HepG2 (cell line): ENCODE data around the gene LCA5. TPM values are rescaled to one million over a fixed set of nuclear protein-coding genes. Genes with fewer than 3 reads are reported as not detected.
A peak's percentile ranks its signal among the peaks of the same experiment; 100 is the strongest.

Experiments
- ATAC-seq: fragments of 200-7000 bp; cut with Tn5 transposase; 3 replicates; pipeline ENCODE4 v1.9.1; 2020; ENCODE audit warnings: mild to moderate bottlenecking, moderate library complexity
- BruUV-seq: library from RNA; stranded (reverse); fragments of 400-500 nt; replicated peaks from 2 replicates; lab custom pipeline; 2021; lab: Mats Ljungman, UMichigan
- CTCF ChIA-PET: fragments of 300-600 bp; formaldehyde crosslinking; extraction: SDS; loops from one replicate; lab custom pipeline; 2021; ENCODE audit warnings: low total read pairs, inconsistent platforms, low intra/inter-chr PET ratio; lab: Yijun Ruan, JAX
- POLR2A ChIA-PET: fragments of 350-600 bp; sonication (Branson Sonifier 250); formaldehyde crosslinking; loops from one replicate; lab custom pipeline; 2020; ENCODE audit warnings: antibody characterized with exemption, inconsistent platforms; lab: Yijun Ruan, JAX
- DNase-seq: peaks from one replicate; pipeline ENCODE4 v3.0.0-alpha.2; 2015; ENCODE audit warnings: low spot score
- FAIRE-seq: peaks from 3 replicates; lab custom pipeline; 2011; peaks lifted over from hg19 to GRCh38; lab: Jason Lieb, UNC
- H2AFZ ChIP-seq: one replicate; pipeline ENCODE4 v1.6.1; 2011; ENCODE audit warnings: low read length, inconsistent platforms
- H3K27ac ChIP-seq: fragments of 300-600 bp; 3 replicates; pipeline ENCODE4 v1.8.0; 2011; ENCODE audit warnings: mixed run types, mild to moderate bottlenecking, mixed read lengths, low read length, inconsistent platforms; ENCODE audit not compliant: insufficient read depth; ENCODE audit errors: extremely low read length
- H3K27me3 ChIP-seq, 2 experiments: fragments of 200-600 bp in 1 of 2; 2 replicates in 1 of 2; 3 replicates in 1 of 2; pipeline versions ENCODE4 v1.6.0 to v1.8.0; 2011; ENCODE audit warnings: low read length in 2 of 2, mild to moderate bottlenecking in 2 of 2, moderate library complexity in 2 of 2, inconsistent platforms in 1 of 2; ENCODE audit not compliant: insufficient read depth in 2 of 2, control insufficient read depth in 1 of 2
- H3K36me3 ChIP-seq, 2 experiments: fragments of 200-600 bp in 1 of 2; replicated peaks in 1 of 2; 2 replicates in 1 of 2; 3 replicates in 1 of 2; pipeline versions ENCODE4 v1.5.1 to v1.8.0; 2011; ENCODE audit warnings: low read length in 2 of 2, inconsistent platforms in 1 of 2; ENCODE audit not compliant: insufficient read depth in 2 of 2, control insufficient read depth in 1 of 2
- H3K4me1 ChIP-seq: 2 replicates; pipeline ENCODE4 v1.5.1; 2012; ENCODE audit warnings: low read length, inconsistent platforms; ENCODE audit not compliant: insufficient read depth
- H3K4me2 ChIP-seq: 2 replicates; pipeline ENCODE4 v1.6.0; 2011; ENCODE audit warnings: low read depth, low read length, inconsistent platforms
- H3K4me3 ChIP-seq, 3 experiments: fragments of 200-600 bp in 1 of 3; sonication (generic), shearing (Covaris generic) in 1 of 3; replicated peaks in 1 of 3; 2 replicates each; pipeline ENCODE4 v1.5.1; 2011 to 2016; ENCODE audit warnings: low read length in 3 of 3, inconsistent platforms in 2 of 3, low read depth in 2 of 3, mild to moderate bottlenecking in 2 of 3, control low read depth in 1 of 3, mixed read lengths in 1 of 3; ENCODE audit not compliant: insufficient read depth in 1 of 3
- H3K79me2 ChIP-seq: one replicate; pipeline ENCODE4 v1.6.1; 2011; ENCODE audit warnings: low read length, inconsistent platforms; ENCODE audit not compliant: insufficient read depth
- H3K9ac ChIP-seq: 2 replicates; pipeline ENCODE4 v1.6.0; 2011; ENCODE audit warnings: mild to moderate bottlenecking, low read depth, low read length, inconsistent platforms; ENCODE audit not compliant: insufficient read depth
- H3K9me3 ChIP-seq: 2 replicates; pipeline ENCODE4 v1.5.1; 2012; ENCODE audit warnings: mild to moderate bottlenecking, low read length
- H4K20me1 ChIP-seq: 2 replicates; pipeline ENCODE4 v1.6.0; 2011; ENCODE audit warnings: inconsistent platforms, mild to moderate bottlenecking, low read length, moderate library complexity; ENCODE audit not compliant: insufficient read depth
- ARHGAP35 ChIP-seq: sonication (generic); formaldehyde crosslinking; IDR thresholded peaks from 2 replicates; pipeline ENCODE4 v1.9.0; 2022; ENCODE audit warnings: mild to moderate bottlenecking, inconsistent platforms, moderate library complexity, missing genetic modification reagents, borderline replicate concordance
- CREB1 ChIP-seq, 2 experiments: fragments of 450-650 bp in 1 of 2; IDR thresholded peaks; 2 replicates each; pipeline ENCODE4 v1.6.1; 2016 to 2017; ENCODE audit warnings: control low read depth in 1 of 2, mild to moderate bottlenecking in 1 of 2, missing compliant biosample characterization in 1 of 2, missing genetic modification characterization in 1 of 2
- EP300 ChIP-seq, 3 experiments: sonication (generic) in 1 of 3; formaldehyde crosslinking in 1 of 3; IDR thresholded peaks; 2 replicates each; pipeline versions ENCODE4 v1.5.1 to v1.6.1; 2011 to 2020; ENCODE audit warnings: low read depth in 2 of 3, low read length in 2 of 3, borderline replicate concordance in 1 of 3, improper control_type of control experiment in 1 of 3, mild to moderate bottlenecking in 1 of 3, missing genetic modification reagents in 1 of 3, moderate library complexity in 1 of 3
- HOXA5 ChIP-seq: sonication (generic); formaldehyde crosslinking; IDR thresholded peaks from 2 replicates; pipeline ENCODE4 v1.4.0; 2020; ENCODE audit warnings: missing genetic modification reagents
- KDM2A ChIP-seq: sonication (generic); formaldehyde crosslinking; IDR thresholded peaks from 2 replicates; pipeline ENCODE4 v1.4.0; 2020; ENCODE audit warnings: low read depth, missing genetic modification reagents, borderline replicate concordance
- KDM5A ChIP-seq: fragments of 200-600 bp; sonication (generic); IDR thresholded peaks from 2 replicates; pipeline ENCODE4 v1.7.0; 2018; ENCODE audit warnings: antibody characterized with exemption, mild to moderate bottlenecking, low read length, borderline replicate concordance
- PTBP1 ChIP-seq: fragments of 200-400 bp; formaldehyde crosslinking; IDR thresholded peaks from 2 replicates; pipeline ENCODE4 v1.6.1; 2018; ENCODE audit warnings: low read length, low read depth; ENCODE audit not compliant: poor library complexity, severe bottlenecking
- TCF7 ChIP-seq: sonication (generic); IDR thresholded peaks from 2 replicates; pipeline ENCODE4 v1.6.1; 2016; ENCODE audit warnings: antibody characterized with exemption, low read depth
- TFAP4 ChIP-seq: sonication (generic); IDR thresholded peaks from 2 replicates; pipeline ENCODE4 v1.6.1; 2016; ENCODE audit warnings: low read depth, borderline replicate concordance
- ZNF280B ChIP-seq: sonication (generic); formaldehyde crosslinking; IDR thresholded peaks from 2 replicates; pipeline ENCODE4 v1.5.0; 2020; ENCODE audit warnings: missing genetic modification reagents, mild to moderate bottlenecking, borderline replicate concordance
- ZNF292 ChIP-seq: sonication (generic); formaldehyde crosslinking; IDR thresholded peaks from 2 replicates; pipeline ENCODE4 v1.8.1; 2022; ENCODE audit warnings: mild to moderate bottlenecking, low read depth, missing genetic modification reagents, borderline replicate concordance
- ZNF510 ChIP-seq: sonication (generic); formaldehyde crosslinking; IDR thresholded peaks from 2 replicates; pipeline ENCODE4 v1.4.0; 2020; ENCODE audit warnings: low read depth, mild to moderate bottlenecking, missing genetic modification reagents
- WGBS: methylation state at CpG from one replicate; pipeline ENCODE4 v1.1.6; 2017; ENCODE audit warnings: low lambda C conversion rate; 5-methylcytosine and 5-hydroxymethylcytosine counted together
- in situ Hi-C: cut with HindIII; loops from 2 replicates; pipeline ENCODE4 v1.10.0; 2017; ENCODE audit warnings: low pct_unique_long_range_greater_than_20kb; ENCODE audit not compliant: extremely low pct_ligation_motif_present
- intact Hi-C: fragments of 100-400 bp; cut with micrococcal nuclease; formaldehyde crosslinking; loops from one replicate; pipeline ENCODE4 v1.10.0; 2022; ENCODE audit not compliant: unreplicated experiment
- polyA plus RNA-seq, 8 experiments: library from polyadenylated mRNA; depleted of rRNA in 3 of 8; stranded (reverse) in 7 of 8; unstranded in 1 of 8; fragments of >200 nt; fragmentation: Illumina TruSeq in 4 of 8; extraction: Trizol in 4 of 8; gene quantifications; 2 replicates each; pipeline versions ENCODE4 v1.2.1 to v1.2.3, GENCODE V29; 2011 to 2016; ENCODE audit warnings: low read depth in 4 of 8, missing spikeins in 1 of 8, mixed read lengths in 1 of 8; ENCODE audit not compliant: insufficient read depth in 1 of 8
- total RNA-seq, 5 experiments: library from RNA; depleted of rRNA; stranded (reverse); fragments of >200 nt; fragmentation: Illumina TruSeq; extraction: Trizol; gene quantifications; 2 replicates each; pipeline ENCODE4 v1.2.3, GENCODE V29; 2016; ENCODE audit warnings: low read depth in 1 of 5
- TF ChIP-seq, protein P1 (sequence below): sonication (generic); formaldehyde crosslinking; IDR thresholded peaks from 2 replicates; pipeline ENCODE4 v1.5.0; 2020; ENCODE audit warnings: mild to moderate bottlenecking, missing genetic modification reagents
- TF ChIP-seq, protein P2 (sequence below): sonication (generic); formaldehyde crosslinking; IDR thresholded peaks from 2 replicates; pipeline ENCODE4 v1.4.0; 2020; ENCODE audit warnings: missing genetic modification reagents

Gene LCA5
- total and polyA plus RNA-seq, 2 of the 13 experiments (the other 11 are each of a cell fraction or from before 2014, with no cell fraction given) = 0.84 to 4.6 TPM

- TF ChIP-seq ZNF292 (CRISPR knock-in tag) = peak; percentile 37; the same call in 1 of the 2 replicates
Observed at GRCh38 chr6:79577926-79578325, 40.7 kb upstream of the LCA5 start (continued).

DNA sequence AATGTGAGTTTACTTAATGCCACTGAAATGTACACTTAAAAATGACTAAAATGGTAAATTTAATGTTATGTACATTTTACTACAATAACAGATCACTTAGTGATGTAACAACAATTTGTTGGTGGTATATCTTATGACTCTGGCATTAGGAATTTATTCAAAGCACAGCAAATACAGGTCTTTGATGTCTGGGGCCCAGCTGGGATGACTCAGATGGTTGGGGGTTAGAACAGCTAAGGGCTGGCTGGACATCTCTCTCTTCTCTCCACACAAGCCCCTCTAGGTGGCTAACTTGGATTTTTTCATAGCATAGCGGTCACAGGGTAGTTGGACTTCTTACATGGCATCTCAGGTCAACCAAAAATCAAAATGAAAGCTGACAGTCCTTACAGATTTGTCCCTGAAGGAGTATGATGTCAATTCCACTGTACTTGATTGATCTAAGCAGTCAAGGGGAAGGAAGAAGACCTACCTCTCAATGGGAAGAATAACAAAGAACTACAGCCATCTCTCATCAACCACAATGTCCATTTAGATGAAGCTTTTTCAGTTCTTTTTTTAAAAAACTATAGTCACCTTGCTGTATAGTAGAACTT, 37.5 kb upstream of the LCA5 start:
- no TSS peak for BruUV-seq
- WGBS = 64% methylated on average over 1 of the region's 1 CpG
- no peaks in the 10 kb centered on the region for H3K36me3 ChIP-seq
- peak; percentile 90 for ATAC-seq
- no peaks in the 10 kb centered on the region for H3K27me3 ChIP-seq
- POLR2A ChIA-PET = interaction anchor here (0.9 to 1.7 kb wide), 4 partner anchors 26 to 57 kb away, joined by 3 to 10 read pairs (median 4); partner anchors contain the start of genes LCA5 and SH3BGRL2
- no peak for FAIRE-seq
- intact Hi-C loops = loop anchor here (1.0 to 5.0 kb wide), 2 partner anchors 37 to 57 kb away; partner anchors contain the start of genes LCA5 and SH3BGRL2
- no peaks in the 10 kb centered on the region for H3K9me3 ChIP-seq
- no peaks in the 10 kb centered on the region for H3K79me2 ChIP-seq
- in situ Hi-C loops = loop anchor here (5.0 kb wide), 3 partner anchors 33 to 143 kb away; no protein-coding TSS in a partner anchor
- peaks cover 50% of the 10 kb centered on the region for H3K4me1 ChIP-seq
- CTCF ChIA-PET = no interaction called here
- H2AFZ ChIP-seq = no peak overlapping the region
- no peak overlapping the region for H3K27ac ChIP-seq
- H3K9ac ChIP-seq = no peak overlapping the region
- no peaks in the 10 kb centered on the region for H4K20me1 ChIP-seq
- no peak overlapping the region for H3K4me3 ChIP-seq
- DNase-seq = peak; percentile 84
- H3K4me2 ChIP-seq = no peak overlapping the region
- TF ChIP-seq, protein P1, sequence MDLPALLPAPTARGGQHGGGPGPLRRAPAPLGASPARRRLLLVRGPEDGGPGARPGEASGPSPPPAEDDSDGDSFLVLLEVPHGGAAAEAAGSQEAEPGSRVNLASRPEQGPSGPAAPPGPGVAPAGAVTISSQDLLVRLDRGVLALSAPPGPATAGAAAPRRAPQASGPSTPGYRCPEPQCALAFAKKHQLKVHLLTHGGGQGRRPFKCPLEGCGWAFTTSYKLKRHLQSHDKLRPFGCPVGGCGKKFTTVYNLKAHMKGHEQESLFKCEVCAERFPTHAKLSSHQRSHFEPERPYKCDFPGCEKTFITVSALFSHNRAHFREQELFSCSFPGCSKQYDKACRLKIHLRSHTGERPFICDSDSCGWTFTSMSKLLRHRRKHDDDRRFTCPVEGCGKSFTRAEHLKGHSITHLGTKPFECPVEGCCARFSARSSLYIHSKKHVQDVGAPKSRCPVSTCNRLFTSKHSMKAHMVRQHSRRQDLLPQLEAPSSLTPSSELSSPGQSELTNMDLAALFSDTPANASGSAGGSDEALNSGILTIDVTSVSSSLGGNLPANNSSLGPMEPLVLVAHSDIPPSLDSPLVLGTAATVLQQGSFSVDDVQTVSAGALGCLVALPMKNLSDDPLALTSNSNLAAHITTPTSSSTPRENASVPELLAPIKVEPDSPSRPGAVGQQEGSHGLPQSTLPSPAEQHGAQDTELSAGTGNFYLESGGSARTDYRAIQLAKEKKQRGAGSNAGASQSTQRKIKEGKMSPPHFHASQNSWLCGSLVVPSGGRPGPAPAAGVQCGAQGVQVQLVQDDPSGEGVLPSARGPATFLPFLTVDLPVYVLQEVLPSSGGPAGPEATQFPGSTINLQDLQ = no peak
- peak in 1 of 2 experiments; percentile 77; a peak in 2 of 4 replicates for TF ChIP-seq EP300 (IDR thresholded peaks at IDR 0.05; ENCODE audit: low read depth in 2 of 2, low read length in 2 of 2)
- TF ChIP-seq EP300 (CRISPR knock-in tag; IDR thresholded peaks at IDR 0.05; ENCODE audit: borderline replicate concordance) = no peak
- TF ChIP-seq HOXA5 (CRISPR knock-in tag) = no peak
- no peak for TF ChIP-seq KDM2A
- no peak for TF ChIP-seq CREB1 (IDR thresholded peaks at IDR 0.05)
- TF ChIP-seq CREB1 (CRISPR knock-in tag; IDR thresholded peaks at IDR 0.05) = no peak
- TF ChIP-seq KDM5A = no peak
- peak; percentile 81 for TF ChIP-seq TCF7
- TF ChIP-seq, protein P2, sequence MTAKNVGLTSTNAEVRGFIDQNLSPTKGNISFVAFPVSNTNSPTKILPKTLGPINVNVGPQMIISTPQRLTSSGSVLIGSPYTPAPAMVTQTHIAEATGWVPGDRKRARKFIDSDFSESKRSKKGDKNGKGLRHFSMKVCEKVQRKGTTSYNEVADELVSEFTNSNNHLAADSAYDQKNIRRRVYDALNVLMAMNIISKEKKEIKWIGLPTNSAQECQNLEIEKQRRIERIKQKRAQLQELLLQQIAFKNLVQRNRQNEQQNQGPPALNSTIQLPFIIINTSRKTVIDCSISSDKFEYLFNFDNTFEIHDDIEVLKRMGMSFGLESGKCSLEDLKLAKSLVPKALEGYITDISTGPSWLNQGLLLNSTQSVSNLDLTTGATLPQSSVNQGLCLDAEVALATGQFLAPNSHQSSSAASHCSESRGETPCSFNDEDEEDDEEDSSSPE = no peak
- no peak for TF ChIP-seq ZNF510
- TF ChIP-seq TFAP4 = peak; percentile 89
- TF ChIP-seq ZNF280B = no peak
- no peak for TF ChIP-seq PTBP1
- TF ChIP-seq ARHGAP35 = no peak
